ENCODE measurements around the gene ISL2.

The ISL2 gene

DNA sequence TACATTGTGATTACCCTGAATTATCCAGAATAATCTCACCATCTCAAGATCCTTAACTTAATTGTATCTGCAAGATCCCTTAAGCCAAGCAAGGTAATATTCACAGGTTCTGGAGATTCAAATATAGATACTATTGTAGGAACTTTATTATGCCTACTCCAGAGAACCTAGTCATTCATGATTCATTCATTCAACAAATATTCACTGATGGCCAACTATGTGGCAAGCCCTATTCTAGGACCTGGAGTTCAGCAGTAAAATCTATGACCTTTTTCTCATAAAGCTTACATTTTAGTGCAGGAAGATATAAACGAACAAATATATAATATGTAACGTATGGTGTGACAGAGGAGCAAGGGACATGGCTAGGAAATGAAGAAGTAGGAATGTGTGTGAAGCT is 49.6 kb downstream of the ISL2 start:
- H3K9ac ChIP-seq (ENCODE audit: insufficient read length), result no peak overlapping the region
- H3K36me3 ChIP-seq (ENCODE audit: insufficient read depth, low read length), result no peaks in the 10 kb centered on the region
- DNase-seq (ENCODE audit: low read depth, low spot score), result no peak
- no peaks in the 10 kb centered on the region for H3K9me3 ChIP-seq (ENCODE audit: low read depth, low read length)
- no peak overlapping the region for H3K4me3 ChIP-seq
- TF ChIP-seq FOXP2 (optimal IDR thresholded peaks at IDR 0.05; ENCODE audit: control extremely low read depth, extremely low read length, insufficient read depth) (no peak), EZH2 (IDR thresholded peaks at IDR 0.05) (no peak), POLR2AphosphoS5 (IDR thresholded peaks at IDR 0.05; ENCODE audit: borderline replicate concordance, low read depth, low read length) (no peak)
- no peak overlapping the region for H3K27ac ChIP-seq

DNA sequence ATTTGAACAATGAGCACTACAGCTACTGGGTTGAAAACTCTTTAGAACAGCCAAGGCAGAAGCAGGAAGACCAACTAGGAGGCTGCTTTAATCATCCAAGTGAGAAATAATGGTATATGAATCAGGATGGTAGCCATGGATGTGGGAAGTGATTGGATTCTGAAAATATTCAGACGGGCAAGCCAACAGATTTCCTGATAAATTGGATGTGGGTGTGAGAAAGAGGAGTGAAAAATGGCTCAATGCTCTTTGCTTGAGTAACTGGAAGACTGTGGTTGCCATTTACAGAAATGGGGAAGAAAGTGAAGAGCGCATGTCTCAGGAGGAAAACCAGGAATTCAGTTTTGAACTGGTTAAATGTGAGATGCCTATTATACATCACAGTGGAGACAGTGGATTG is 50.4 kb downstream of the ISL2 start:
- DNase-seq (ENCODE audit: low read depth, low spot score), result no peak
- no peak overlapping the region for H3K27ac ChIP-seq
- H3K4me3 ChIP-seq, result no peak overlapping the region
- no peak for TF ChIP-seq FOXP2 (optimal IDR thresholded peaks at IDR 0.05; ENCODE audit: control extremely low read depth, extremely low read length, insufficient read depth)
- TF ChIP-seq POLR2AphosphoS5 (IDR thresholded peaks at IDR 0.05; ENCODE audit: borderline replicate concordance, low read depth, low read length), result no peak
- TF ChIP-seq EZH2 (IDR thresholded peaks at IDR 0.05), result no peak
- H3K36me3 ChIP-seq (ENCODE audit: insufficient read depth, low read length), result no peaks in the 10 kb centered on the region
- no peaks in the 10 kb centered on the region for H3K9me3 ChIP-seq (ENCODE audit: low read depth, low read length)
- no peak overlapping the region for H3K9ac ChIP-seq (ENCODE audit: insufficient read length)

- H3K9ac ChIP-seq (ENCODE audit: insufficient read length), result no peak overlapping the region
- no peak for DNase-seq (ENCODE audit: low read depth, low spot score)
- H3K9me3 ChIP-seq (ENCODE audit: low read depth, low read length), result no peaks in the 10 kb centered on the region
- H3K4me3 ChIP-seq, result no peak overlapping the region
- TF ChIP-seq EZH2 (IDR thresholded peaks at IDR 0.05) (no peak), POLR2AphosphoS5 (IDR thresholded peaks at IDR 0.05; ENCODE audit: borderline replicate concordance, low read depth, low read length) (no peak), FOXP2 (optimal IDR thresholded peaks at IDR 0.05; ENCODE audit: control extremely low read depth, extremely low read length, insufficient read depth) (no peak)
- H3K27ac ChIP-seq, result no peak overlapping the region
- H3K36me3 ChIP-seq (ENCODE audit: insufficient read depth, low read length), result no peaks in the 10 kb centered on the region
Observed at GRCh38 chr15:76390571-76390970, 54.0 kb downstream of the ISL2 start.

GRCh38 chr15:76391309-76391708 is 54.7 kb downstream of the ISL2 start:
- Histone ChIP-seq H3K27ac (no peak overlapping the region), H3K9ac (ENCODE audit: insufficient read length) (no peak overlapping the region), H3K9me3 (ENCODE audit: low read depth, low read length) (no peaks in the 10 kb centered on the region), H3K4me3 (no peak overlapping the region), H3K36me3 (ENCODE audit: insufficient read depth, low read length) (no peaks in the 10 kb centered on the region)
- no peak for DNase-seq (ENCODE audit: low read depth, low spot score)
- no peak for TF ChIP-seq FOXP2 (optimal IDR thresholded peaks at IDR 0.05; ENCODE audit: control extremely low read depth, extremely low read length, insufficient read depth)
- no peak for TF ChIP-seq EZH2 (IDR thresholded peaks at IDR 0.05)
- no peak for TF ChIP-seq POLR2AphosphoS5 (IDR thresholded peaks at IDR 0.05; ENCODE audit: borderline replicate concordance, low read depth, low read length)

DNA sequence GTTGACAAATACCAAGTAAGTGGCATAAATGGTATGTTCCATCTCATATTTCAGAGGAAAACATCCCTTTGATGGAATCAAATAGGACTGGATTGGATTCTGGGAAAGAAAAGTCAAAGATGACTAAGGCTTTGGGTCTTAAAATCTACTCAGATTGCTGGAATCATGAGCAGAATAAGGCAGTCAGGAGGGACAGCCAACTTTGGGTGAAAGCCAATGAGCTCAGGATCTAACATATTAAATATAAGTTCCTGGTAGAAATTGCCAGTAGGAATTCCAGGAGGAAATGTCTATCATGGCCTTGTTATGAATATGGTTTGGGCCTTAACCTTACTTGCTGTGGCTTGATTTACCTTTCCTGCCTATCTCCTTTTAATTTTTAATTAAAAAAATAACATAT is 55.3 kb downstream of the ISL2 start:
- DNase-seq (ENCODE audit: low read depth, low spot score), result no peak
- TF ChIP-seq EZH2 (IDR thresholded peaks at IDR 0.05), result no peak
- TF ChIP-seq POLR2AphosphoS5 (IDR thresholded peaks at IDR 0.05; ENCODE audit: borderline replicate concordance, low read depth, low read length), result no peak
- TF ChIP-seq FOXP2 (optimal IDR thresholded peaks at IDR 0.05; ENCODE audit: control extremely low read depth, extremely low read length, insufficient read depth), result no peak
- H3K36me3 ChIP-seq (ENCODE audit: insufficient read depth, low read length), result no peaks in the 10 kb centered on the region

More for the DNA sequence above, 55.3 kb downstream of the ISL2 start:
- no peaks in the 10 kb centered on the region for H3K9me3 ChIP-seq (ENCODE audit: low read depth, low read length)
- H3K27ac ChIP-seq, result no peak overlapping the region
- H3K9ac ChIP-seq (ENCODE audit: insufficient read length), result no peak overlapping the region
- H3K4me3 ChIP-seq, result no peak overlapping the region
